Esophagus squamous epithelium (tissue), 4 donors: Measurements from ENCODE around the gene NGF.

Source experiments
- CTCF ChIP-seq, 6 experiments: fragments of 450-650 bp in 4 of 6; fragments of 200-600 bp in 2 of 6; sonication (generic) in 2 of 6; IDR thresholded peaks; one replicate each; pipeline ENCODE4 v1.5.1; 2016 to 2019; ENCODE audit warnings: antibody characterized with exemption in 6 of 6, mild to moderate bottlenecking in 4 of 6, moderate library complexity in 4 of 6
- POLR2A ChIP-seq, 4 donors: fragments of 450-650 bp; IDR thresholded peaks; one replicate each; pipeline ENCODE4 v1.6.1; 2017; ENCODE audit warnings: antibody characterized with exemption in 4 of 4, mild to moderate bottlenecking in 4 of 4, moderate library complexity in 3 of 4

GRCh38 chr1:115337633-115338456 lies at the start of gene NGF:
- TF ChIP-seq CTCF (IDR thresholded peaks at IDR 0.05) (no peak), POLR2A (IDR thresholded peaks at IDR 0.05) (peak in 2 of 4 donors; percentile 17 to 35)
